DND-41 (cell line): Measurements from ENCODE around the gene CYP46A1.

Source experiments
- ATAC-seq: fragments of 200-7000 bp; cut with Tn5 transposase; 3 replicates; pipeline ENCODE4 v1.9.1; 2021; ENCODE audit warnings: low read depth; ENCODE audit not compliant: insufficient read depth
- DNase-seq: peaks from one replicate; pipeline ENCODE4 v3.0.0-alpha.2; 2020
- H2AFZ ChIP-seq: 2 replicates; pipeline ENCODE4 v1.6.0; 2012; ENCODE audit warnings: low read depth, low read length
- H3K27ac ChIP-seq: 2 replicates; pipeline ENCODE4 v1.5.1; 2012; ENCODE audit warnings: low read length, inconsistent platforms
- H3K27me3 ChIP-seq: fragments of 200-600 bp; sonication (generic); 2 replicates; pipeline ENCODE4 v1.6.0; 2012; ENCODE audit warnings: low read length, mild to moderate bottlenecking, inconsistent platforms; ENCODE audit not compliant: insufficient read depth, poor library complexity
- H3K36me3 ChIP-seq: 2 replicates; pipeline ENCODE4 v1.5.1; 2012; ENCODE audit warnings: low read length, inconsistent platforms; ENCODE audit not compliant: insufficient read depth
- H3K4me1 ChIP-seq: 2 replicates; pipeline ENCODE4 v1.5.1; 2012; ENCODE audit warnings: mild to moderate bottlenecking, low read length; ENCODE audit not compliant: insufficient read depth
- H3K4me2 ChIP-seq: 2 replicates; pipeline ENCODE4 v1.6.0; 2012; ENCODE audit warnings: mild to moderate bottlenecking, moderate library complexity, low read length, inconsistent platforms; ENCODE audit not compliant: insufficient read depth
- H3K4me3 ChIP-seq, 2 experiments: fragments of 200-600 bp in 1 of 2; shearing (Covaris generic) in 1 of 2; 2 replicates each; pipeline ENCODE4 v1.5.1; 2012 to 2016; ENCODE audit warnings: inconsistent platforms in 2 of 2, low read length in 2 of 2, mild to moderate bottlenecking in 2 of 2, low read depth in 1 of 2, moderate library complexity in 1 of 2
- H3K79me2 ChIP-seq: 2 replicates; pipeline ENCODE4 v1.6.0; 2012; ENCODE audit warnings: low read length, inconsistent platforms; ENCODE audit not compliant: insufficient read depth
- H3K9ac ChIP-seq: 2 replicates; pipeline ENCODE4 v1.6.0; 2012; ENCODE audit warnings: low read depth, mild to moderate bottlenecking, inconsistent platforms, low read length, moderate library complexity
- H3K9me3 ChIP-seq: 2 replicates; pipeline ENCODE4 v1.5.1; 2012; ENCODE audit warnings: low read length, moderate library complexity, mild to moderate bottlenecking, inconsistent platforms; ENCODE audit not compliant: insufficient read depth, severe bottlenecking
- H4K20me1 ChIP-seq: 2 replicates; pipeline ENCODE4 v1.6.0; 2012; ENCODE audit warnings: low read length; ENCODE audit not compliant: insufficient read depth
- EZH2 ChIP-seq: IDR thresholded peaks from 3 replicates; pipeline ENCODE4 v1.6.1; 2012; ENCODE audit warnings: borderline replicate concordance, low read depth, mild to moderate bottlenecking, moderate library complexity, low read length, inconsistent platforms; ENCODE audit not compliant: severe bottlenecking
- TF ChIP-seq, protein P1 (sequence below): IDR thresholded peaks from 2 replicates; pipeline ENCODE4 v1.5.1; 2012; ENCODE audit warnings: borderline replicate concordance, low read length, moderate library complexity, mild to moderate bottlenecking; ENCODE audit not compliant: poor library complexity, severe bottlenecking; ENCODE audit errors: extremely low read depth

CYP46A1 gene

DNA sequence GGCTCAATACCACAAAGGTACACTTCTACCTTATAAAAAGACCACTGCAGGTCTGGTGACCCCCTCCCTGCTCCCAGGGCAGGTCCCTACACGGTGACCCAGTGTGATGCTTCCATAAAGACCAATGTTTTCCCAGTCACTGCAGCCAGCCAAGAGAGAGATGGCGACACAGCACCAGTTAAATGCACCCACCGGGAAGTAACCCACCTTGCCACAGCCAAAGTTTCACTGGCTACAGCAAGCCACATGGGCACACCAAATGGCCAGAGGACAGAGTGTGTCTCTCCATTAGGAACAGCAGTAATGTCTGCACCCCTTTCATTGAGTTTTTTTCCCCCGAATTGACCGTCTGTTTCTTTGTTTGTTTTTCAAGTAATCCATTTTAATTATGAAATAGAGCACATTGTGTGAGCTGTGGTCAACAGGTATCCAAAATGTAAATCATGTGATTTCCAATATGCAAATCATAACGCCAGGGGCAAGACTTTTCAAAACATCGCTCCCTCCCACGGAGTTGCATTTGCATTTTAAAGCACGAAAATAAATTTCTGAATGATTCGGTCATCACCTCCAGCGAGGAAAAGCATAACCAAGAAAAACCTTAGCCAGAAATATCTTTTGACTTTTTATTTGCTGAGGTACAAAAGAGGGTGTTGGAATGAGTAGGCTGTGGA is 60.2 kb downstream of the CYP46A1 start:
- H4K20me1 ChIP-seq = 0 out of 2 replicates have a peak, but pooled peaks cover 2% of the 10 kb centered on the region
- no peaks in the 10 kb centered on the region for H3K36me3 ChIP-seq
- DNase-seq = no peak
- no peak for TF ChIP-seq EZH2
- TF ChIP-seq, protein P1, sequence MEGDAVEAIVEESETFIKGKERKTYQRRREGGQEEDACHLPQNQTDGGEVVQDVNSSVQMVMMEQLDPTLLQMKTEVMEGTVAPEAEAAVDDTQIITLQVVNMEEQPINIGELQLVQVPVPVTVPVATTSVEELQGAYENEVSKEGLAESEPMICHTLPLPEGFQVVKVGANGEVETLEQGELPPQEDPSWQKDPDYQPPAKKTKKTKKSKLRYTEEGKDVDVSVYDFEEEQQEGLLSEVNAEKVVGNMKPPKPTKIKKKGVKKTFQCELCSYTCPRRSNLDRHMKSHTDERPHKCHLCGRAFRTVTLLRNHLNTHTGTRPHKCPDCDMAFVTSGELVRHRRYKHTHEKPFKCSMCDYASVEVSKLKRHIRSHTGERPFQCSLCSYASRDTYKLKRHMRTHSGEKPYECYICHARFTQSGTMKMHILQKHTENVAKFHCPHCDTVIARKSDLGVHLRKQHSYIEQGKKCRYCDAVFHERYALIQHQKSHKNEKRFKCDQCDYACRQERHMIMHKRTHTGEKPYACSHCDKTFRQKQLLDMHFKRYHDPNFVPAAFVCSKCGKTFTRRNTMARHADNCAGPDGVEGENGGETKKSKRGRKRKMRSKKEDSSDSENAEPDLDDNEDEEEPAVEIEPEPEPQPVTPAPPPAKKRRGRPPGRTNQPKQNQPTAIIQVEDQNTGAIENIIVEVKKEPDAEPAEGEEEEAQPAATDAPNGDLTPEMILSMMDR = no peak
- H2AFZ ChIP-seq = no peak overlapping the region
- no peak overlapping the region for H3K4me2 ChIP-seq
- no peak for ATAC-seq
- no peaks in the 10 kb centered on the region for H3K79me2 ChIP-seq
- no peaks in the 10 kb centered on the region for H3K9me3 ChIP-seq
- H3K27ac ChIP-seq = no peak overlapping the region
- peaks cover 12% of the 10 kb centered on the region for H3K27me3 ChIP-seq
- no peak overlapping the region for H3K9ac ChIP-seq
- H3K4me3 ChIP-seq = no peak overlapping the region
- no peaks in the 10 kb centered on the region for H3K4me1 ChIP-seq

DNA sequence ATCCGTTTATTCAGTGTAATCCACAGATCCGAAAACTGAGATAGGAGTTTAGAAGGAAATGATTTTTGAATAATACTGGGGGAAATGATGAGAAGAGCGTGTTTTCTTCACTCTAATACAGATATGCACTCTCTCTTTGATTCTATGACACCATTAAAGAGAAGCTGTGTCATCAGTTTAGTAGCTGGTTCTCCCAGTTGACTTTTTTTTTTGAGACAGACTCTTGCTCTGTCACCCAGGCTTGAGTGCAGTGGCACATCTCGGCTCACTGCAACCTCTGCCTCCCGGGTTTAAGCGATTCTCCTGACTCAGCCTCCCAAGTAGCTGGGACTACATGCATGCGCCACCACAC is 60.8 kb downstream of the CYP46A1 start:
- no peak for DNase-seq
- H3K27me3 ChIP-seq = peaks cover 12% of the 10 kb centered on the region
- ATAC-seq = no peak
- no peaks in the 10 kb centered on the region for H3K4me1 ChIP-seq
- H3K9ac ChIP-seq = no peak overlapping the region
- no peaks in the 10 kb centered on the region for H3K79me2 ChIP-seq
- H3K4me2 ChIP-seq = no peak overlapping the region
- TF ChIP-seq EZH2 = no peak
- TF ChIP-seq, protein P1 = no peak
- H3K4me3 ChIP-seq = no peak overlapping the region
- H3K9me3 ChIP-seq = no peaks in the 10 kb centered on the region
- no peak overlapping the region for H3K27ac ChIP-seq
- no peak overlapping the region for H2AFZ ChIP-seq
- H3K36me3 ChIP-seq = no peaks in the 10 kb centered on the region
- 0 out of 2 replicates have a peak, but pooled peaks cover 2% of the 10 kb centered on the region for H4K20me1 ChIP-seq

DNA sequence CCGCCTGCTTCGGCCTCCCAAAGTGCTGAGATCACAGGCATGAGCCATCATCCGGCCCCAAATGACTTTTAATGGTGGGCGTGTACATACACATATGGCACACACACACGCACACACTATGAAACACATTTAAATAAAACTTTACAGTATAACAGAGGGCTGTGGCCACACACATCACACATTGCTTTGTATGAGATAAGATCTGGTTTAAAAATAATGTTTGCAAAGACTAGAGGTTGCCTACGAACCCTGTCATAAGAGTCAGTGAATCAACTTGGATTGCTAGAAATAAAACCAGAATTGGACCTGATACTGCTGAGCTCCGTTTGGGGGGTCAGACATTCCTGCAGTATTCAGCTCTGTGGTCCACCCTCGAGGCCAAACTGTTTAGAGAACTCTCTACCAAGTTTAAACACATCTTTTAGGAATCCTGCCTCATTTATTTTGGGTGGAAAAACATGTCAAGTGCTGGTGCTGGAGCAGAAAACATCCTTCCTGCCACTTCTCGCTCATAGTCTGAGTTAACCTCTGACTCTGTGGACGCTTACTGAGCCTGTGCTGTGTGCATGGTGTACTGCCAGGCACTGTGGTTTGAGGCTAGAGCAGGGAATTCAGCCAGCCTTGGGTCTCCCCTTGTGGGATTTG is 61.3 kb downstream of the CYP46A1 start:
- Histone ChIP-seq H3K9ac (no peak overlapping the region), H3K4me3 (no peak overlapping the region), H3K27ac (no peak overlapping the region), H3K79me2 (no peaks in the 10 kb centered on the region), H3K9me3 (no peaks in the 10 kb centered on the region), H2AFZ (no peak overlapping the region), H3K36me3 (no peaks in the 10 kb centered on the region), H3K27me3 (peaks cover 12% of the 10 kb centered on the region), H4K20me1 (0 out of 2 replicates have a peak, but pooled peaks cover 6% of the 10 kb centered on the region), H3K4me2 (no peak overlapping the region), H3K4me1 (no peaks in the 10 kb centered on the region)
- DNase-seq (no peak), ATAC-seq (no peak)
- no peak for TF ChIP-seq EZH2
- TF ChIP-seq, protein P1 = no peak
